Vein endothelial cell (primary cell): ENCODE data around the gene ENC1. TPM values are rescaled to one million over a fixed set of nuclear protein-coding genes. Genes with fewer than 3 reads are reported as not detected.

Experiments
- total RNA-seq: library from RNA; depleted of rRNA; stranded (reverse); fragments of >200 nt; gene quantifications from 2 replicates; pipeline ENCODE4 v1.2.3, GENCODE V29; 2012

ENC1 gene
- 119 and 249 TPM in 2 replicates for total RNA-seq

GRCh38 chr5:74640450-74640953 is at the start of gene ENC1:
ENC1 (minus strand) TSS chr5:74640728; CDS start chr5:74636485, 4,243 bp downstream.

GRCh38 chr5:74684900-74685851 is 44.6 kb upstream of the ENC1 start, which contains the start of gene HEXB:
HEXB (plus strand) TSS chr5:74685233; CDS start chr5:74685261, 28 bp downstream.

Other genes starting within 250 kb of the ENC1 start
- 100 and 108 TPM in 2 replicates for gene HEXB, start 44.5 kb upstream of the ENC1 start, total RNA-seq
- gene GFM2, start 126.4 kb upstream of the ENC1 start, total RNA-seq: 30.1 and 32.3 TPM in 2 replicates
- gene NSA2, start 126.5 kb upstream of the ENC1 start, total RNA-seq: 59.8 and 107 TPM in 2 replicates
- under 0.01 and 0.48 TPM in 2 replicates for gene FAM169A, start 225.7 kb upstream of the ENC1 start, total RNA-seq